H1 (cell line): ENCODE results near the gene ELAVL1. TPM values are rescaled to one million over a fixed set of nuclear protein-coding genes. Genes with fewer than 3 reads are reported as not detected.

Experiments used
- CREB1 ChIP-seq: IDR thresholded peaks from 2 replicates; pipeline ENCODE4 v1.6.1; 2012; ENCODE audit warnings: inconsistent platforms
- MAX ChIP-seq: IDR thresholded peaks from 2 replicates; pipeline ENCODE4 v1.6.1; 2012; ENCODE audit warnings: inconsistent platforms
- SUZ12 ChIP-seq: fragments of 200-600 bp; sonication (generic); IDR thresholded peaks from 2 replicates; pipeline ENCODE4 v1.6.1; 2012; ENCODE audit warnings: mild to moderate bottlenecking, inconsistent platforms, low read length, moderate library complexity, mixed read lengths
- ZNF274 ChIP-seq: IDR thresholded peaks from 2 replicates; pipeline ENCODE4 v1.7.0; 2012; ENCODE audit warnings: low read length, borderline replicate concordance; ENCODE audit errors: extremely low read depth
- polyA plus RNA-seq, 7 experiments: library from polyadenylated mRNA; depleted of rRNA in 3 of 7; stranded (reverse) in 5 of 7; unstranded in 2 of 7; fragments of >200 nt in 5 of 7; fragments of 200-250 nt in 2 of 7; gene quantifications; 1 replicate in 5 of 7; 2 replicates in 1 of 7; 4 replicates in 1 of 7; pipeline versions ENCODE4 v1.2.1 to v1.2.3, GENCODE V29; 2011 to 2013; ENCODE audit warnings: missing spikeins in 2 of 7, mixed read lengths in 2 of 7
- total RNA-seq: library from RNA; stranded (reverse); fragmentation: NEBNext Ultra II Directional; extraction: Animal tissue kit (Norgen Biotek cat#: 25700); gene quantifications from 2 replicates; pipeline ENCODE4 v1.2.1, GENCODE V29; 2021

The ELAVL1 gene
- total and polyA plus RNA-seq, 2 of the 8 experiments (the other 6 are each of a cell fraction or from before 2014, with no cell fraction given) = 56.7 to 163 TPM

- TF ChIP-seq SUZ12 = no peak
- no peak for TF ChIP-seq CREB1
- TF ChIP-seq MAX = no peak
- TF ChIP-seq ZNF274 = no peak
- TF ChIP-seq, all 59 proteins: peak for 0
Measured at GRCh38 chr19:7978179-7978825, 27.1 kb downstream of the ELAVL1 start (continued).
